Stimulated activated CD4-positive, alpha-beta T cell treated with anti-CD3 and anti-CD28 coated beads, Interleukin-15, amount 100 ng/mL, for 48 hours (primary cell): ENCODE results near the gene ATXN1.

Source experiments
- DNase-seq, 2 donors: peaks; one replicate each; pipeline ENCODE4 v3.0.0-alpha.2; 2020; ENCODE audit warnings: low read depth in 2 of 2

ATXN1 gene

GRCh38 chr6:16503970-16504415 lies 257.3 kb downstream of the ATXN1 start:
- no peak for DNase-seq

- no peak for DNase-seq
Observed at GRCh38 chr6:16503241-16503775, 258.0 kb downstream of the ATXN1 start.

- DNase-seq = no peak
Observed at GRCh38 chr6:16498957-16499356, 262.3 kb downstream of the ATXN1 start.

- DNase-seq = no peak
Observed at GRCh38 chr6:16498237-16498636, 263.0 kb downstream of the ATXN1 start.

- no peak for DNase-seq
Observed at GRCh38 chr6:16496991-16497801, 264.1 kb downstream of the ATXN1 start.

- DNase-seq = no peak
Observed at GRCh38 chr6:16496210-16496609, 265.1 kb downstream of the ATXN1 start.

GRCh38 chr6:16494793-16495192 lies 266.5 kb downstream of the ATXN1 start:
- no peak for DNase-seq

GRCh38 chr6:16493802-16494201 lies 267.5 kb downstream of the ATXN1 start:
- no peak for DNase-seq

GRCh38 chr6:16493112-16493511 lies 268.1 kb downstream of the ATXN1 start:
- no peak for DNase-seq

GRCh38 chr6:16491666-16492313 lies 269.5 kb downstream of the ATXN1 start:
- no peak for DNase-seq

GRCh38 chr6:16490616-16491015 lies 270.6 kb downstream of the ATXN1 start:
- no peak for DNase-seq

- no peak for DNase-seq
Observed at GRCh38 chr6:16488813-16489212, 272.4 kb downstream of the ATXN1 start.

- no peak for DNase-seq
Observed at GRCh38 chr6:16487996-16488674, 273.1 kb downstream of the ATXN1 start.

- no peak for DNase-seq
Observed at GRCh38 chr6:16486661-16487060, 274.6 kb downstream of the ATXN1 start.

GRCh38 chr6:16483315-16483875 lies 277.9 kb downstream of the ATXN1 start:
- no peak for DNase-seq

- no peak for DNase-seq
Observed at GRCh38 chr6:16482702-16483314, 278.5 kb downstream of the ATXN1 start.

- DNase-seq = peak in 1 of 2 donors; percentile 38
Observed at GRCh38 chr6:16481697-16482399, 279.4 kb downstream of the ATXN1 start.

- DNase-seq = no peak
Observed at GRCh38 chr6:16480763-16481560, 280.3 kb downstream of the ATXN1 start.

- DNase-seq = no peak
Observed at GRCh38 chr6:16477367-16478149, 283.7 kb downstream of the ATXN1 start.
